Measurements from ENCODE around the gene CCR5.

Gene CCR5

DNA sequence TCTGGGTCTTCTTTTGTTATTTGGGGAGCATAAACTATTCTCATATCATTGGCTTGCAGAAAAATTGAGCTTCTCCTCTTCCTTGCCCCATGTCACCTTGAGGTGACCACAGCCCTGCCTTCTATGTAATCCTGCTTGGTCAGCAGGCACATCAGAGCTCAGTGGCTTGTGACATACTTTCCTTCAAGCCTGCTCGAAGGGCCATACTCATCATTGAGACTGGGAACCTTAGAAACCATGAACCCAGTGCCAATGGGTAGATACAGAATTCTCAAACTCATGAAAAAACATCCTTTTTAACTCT is 20.5 kb upstream of the CCR5 start:
- Histone ChIP-seq H3K4me2 (ENCODE audit: low read depth, low read length) (peak overlapping the region; percentile 97), H2AFZ (ENCODE audit: low read length) (no peak overlapping the region), H3K36me3 (replicated peaks; ENCODE audit: insufficient read depth, low read length) (no peaks in the 10 kb centered on the region), H3K27ac (ENCODE audit: low read length) (peak overlapping the region; percentile 99), H3F3A (ENCODE audit: insufficient read depth, low read length) (peaks cover 43% of the 10 kb centered on the region), H3K9me3 (replicated peaks; ENCODE audit: insufficient read depth, low read length) (no peaks in the 10 kb centered on the region), H3K4me3 (ENCODE audit: low read length) (peak overlapping the region; percentile 28), H3K27me3 (replicated peaks; ENCODE audit: insufficient read depth, low read length) (no peaks in the 10 kb centered on the region), H3K79me2 (ENCODE audit: low read length) (peaks cover 9% of the 10 kb centered on the region; the same call in 1 of the 2 replicates), H3K4me1 (ENCODE audit: low read length) (peaks cover 76% of the 10 kb centered on the region), H4K20me1 (ENCODE audit: insufficient read depth, low read length) (no peaks in the 10 kb centered on the region), H3K9ac (ENCODE audit: low read length) (peak overlapping the region; percentile 83), H3K9me2 (replicated peaks; ENCODE audit: insufficient read depth, low read length) (no peaks in the 10 kb centered on the region)
- DNase-seq: peak; percentile 97
- TF ChIP-seq EZH2phosphoT487 (IDR thresholded peaks at IDR 0.05; ENCODE audit: low read length) (no peak), EZH2 (optimal IDR thresholded peaks at IDR 0.05; ENCODE audit: low read depth, low read length) (no peak)
- TF ChIP-seq, protein P1, sequence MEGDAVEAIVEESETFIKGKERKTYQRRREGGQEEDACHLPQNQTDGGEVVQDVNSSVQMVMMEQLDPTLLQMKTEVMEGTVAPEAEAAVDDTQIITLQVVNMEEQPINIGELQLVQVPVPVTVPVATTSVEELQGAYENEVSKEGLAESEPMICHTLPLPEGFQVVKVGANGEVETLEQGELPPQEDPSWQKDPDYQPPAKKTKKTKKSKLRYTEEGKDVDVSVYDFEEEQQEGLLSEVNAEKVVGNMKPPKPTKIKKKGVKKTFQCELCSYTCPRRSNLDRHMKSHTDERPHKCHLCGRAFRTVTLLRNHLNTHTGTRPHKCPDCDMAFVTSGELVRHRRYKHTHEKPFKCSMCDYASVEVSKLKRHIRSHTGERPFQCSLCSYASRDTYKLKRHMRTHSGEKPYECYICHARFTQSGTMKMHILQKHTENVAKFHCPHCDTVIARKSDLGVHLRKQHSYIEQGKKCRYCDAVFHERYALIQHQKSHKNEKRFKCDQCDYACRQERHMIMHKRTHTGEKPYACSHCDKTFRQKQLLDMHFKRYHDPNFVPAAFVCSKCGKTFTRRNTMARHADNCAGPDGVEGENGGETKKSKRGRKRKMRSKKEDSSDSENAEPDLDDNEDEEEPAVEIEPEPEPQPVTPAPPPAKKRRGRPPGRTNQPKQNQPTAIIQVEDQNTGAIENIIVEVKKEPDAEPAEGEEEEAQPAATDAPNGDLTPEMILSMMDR (IDR thresholded peaks at IDR 0.05; ENCODE audit: low read length): no peak

DNA sequence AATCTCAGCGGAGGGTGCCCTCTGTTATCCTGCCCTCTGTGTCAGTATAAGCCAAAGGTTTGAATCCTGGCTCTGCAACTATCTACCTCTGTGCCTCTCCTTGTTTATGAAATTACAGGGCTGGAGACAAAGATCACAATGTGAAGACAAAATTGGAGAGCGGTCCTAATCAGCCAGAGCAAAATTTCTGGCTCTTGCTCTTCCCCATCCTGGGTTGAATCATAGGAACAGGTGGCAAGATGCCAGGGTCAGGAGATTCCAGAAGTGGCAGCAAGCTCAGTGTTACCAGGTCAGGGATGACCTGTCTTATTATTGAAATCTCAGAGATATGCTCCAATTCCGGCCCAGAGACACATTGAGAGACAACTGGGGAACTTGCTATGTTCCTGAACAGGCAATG is 19.1 kb upstream of the CCR5 start:
- no peak for DNase-seq
- H2AFZ ChIP-seq (ENCODE audit: low read length): peak overlapping the region; percentile 28; the same call in 1 of the 2 replicates
- peaks cover 85% of the 10 kb centered on the region for H3K4me1 ChIP-seq (ENCODE audit: low read length)
- H3K9ac ChIP-seq (ENCODE audit: low read length): 0 out of 2 replicates have a peak overlapping the region, but pooled peaks have one; percentile 83
- H3K79me2 ChIP-seq (ENCODE audit: low read length): peaks cover 17% of the 10 kb centered on the region; the same call in 1 of the 2 replicates
- H3F3A ChIP-seq (ENCODE audit: insufficient read depth, low read length): peaks cover 43% of the 10 kb centered on the region
- H3K4me2 ChIP-seq (ENCODE audit: low read depth, low read length): peak overlapping the region; percentile 97
- H4K20me1 ChIP-seq (ENCODE audit: insufficient read depth, low read length): no peaks in the 10 kb centered on the region
- no peak for TF ChIP-seq EZH2phosphoT487 (IDR thresholded peaks at IDR 0.05; ENCODE audit: low read length)
- TF ChIP-seq, protein P1 (IDR thresholded peaks at IDR 0.05; ENCODE audit: low read length): no peak
- TF ChIP-seq EZH2 (optimal IDR thresholded peaks at IDR 0.05; ENCODE audit: low read depth, low read length): no peak
- no peaks in the 10 kb centered on the region for H3K9me3 ChIP-seq (replicated peaks; ENCODE audit: insufficient read depth, low read length)
- peak overlapping the region; percentile 99 for H3K27ac ChIP-seq (ENCODE audit: low read length)
- no peaks in the 10 kb centered on the region for H3K36me3 ChIP-seq (replicated peaks; ENCODE audit: insufficient read depth, low read length)
- H3K4me3 ChIP-seq (ENCODE audit: low read length): no peak overlapping the region
- no peaks in the 10 kb centered on the region for H3K9me2 ChIP-seq (replicated peaks; ENCODE audit: insufficient read depth, low read length)
- no peaks in the 10 kb centered on the region for H3K27me3 ChIP-seq (replicated peaks; ENCODE audit: insufficient read depth, low read length)

GRCh38 chr3:46353090-46353489 is 17.7 kb upstream of the CCR5 start:
- H3K27me3 ChIP-seq (replicated peaks; ENCODE audit: insufficient read depth, low read length): no peaks in the 10 kb centered on the region
- no peak overlapping the region for H3K4me2 ChIP-seq (ENCODE audit: low read depth, low read length)
- DNase-seq: no peak
- no peaks in the 10 kb centered on the region for H3K9me3 ChIP-seq (replicated peaks; ENCODE audit: insufficient read depth, low read length)
- no peak overlapping the region for H2AFZ ChIP-seq (ENCODE audit: low read length)
- TF ChIP-seq, protein P1 (IDR thresholded peaks at IDR 0.05; ENCODE audit: low read length): no peak
- TF ChIP-seq EZH2phosphoT487 (IDR thresholded peaks at IDR 0.05; ENCODE audit: low read length): no peak
- TF ChIP-seq EZH2 (optimal IDR thresholded peaks at IDR 0.05; ENCODE audit: low read depth, low read length): no peak
- H3K36me3 ChIP-seq (replicated peaks; ENCODE audit: insufficient read depth, low read length): no peaks in the 10 kb centered on the region
- H3K9ac ChIP-seq (ENCODE audit: low read length): no peak overlapping the region
- H3K4me1 ChIP-seq (ENCODE audit: low read length): peaks cover 79% of the 10 kb centered on the region
- H3K27ac ChIP-seq (ENCODE audit: low read length): no peak overlapping the region; the same call in 1 of the 2 replicates
- H3F3A ChIP-seq (ENCODE audit: insufficient read depth, low read length): peaks cover 43% of the 10 kb centered on the region
- H4K20me1 ChIP-seq (ENCODE audit: insufficient read depth, low read length): no peaks in the 10 kb centered on the region
- no peak overlapping the region for H3K4me3 ChIP-seq (ENCODE audit: low read length)
- peaks cover 17% of the 10 kb centered on the region; the same call in 1 of the 2 replicates for H3K79me2 ChIP-seq (ENCODE audit: low read length)
- no peaks in the 10 kb centered on the region for H3K9me2 ChIP-seq (replicated peaks; ENCODE audit: insufficient read depth, low read length)

Data from MM.1S (cell line).